ENCODE results near the gene DNAJB6.

GRCh38 chr7:157415486-157415885 lies 78.7 kb downstream of the DNAJB6 start:
- TF ChIP-seq GABPB1 (CRISPR knock-in tag; IDR thresholded peaks at IDR 0.05), result no peak
- no peak for TF ChIP-seq ETV6 (CRISPR knock-in tag; IDR thresholded peaks at IDR 0.05)
- TF ChIP-seq CREB1 (CRISPR knock-in tag; IDR thresholded peaks at IDR 0.05), result no peak
- TF ChIP-seq, protein P1, sequence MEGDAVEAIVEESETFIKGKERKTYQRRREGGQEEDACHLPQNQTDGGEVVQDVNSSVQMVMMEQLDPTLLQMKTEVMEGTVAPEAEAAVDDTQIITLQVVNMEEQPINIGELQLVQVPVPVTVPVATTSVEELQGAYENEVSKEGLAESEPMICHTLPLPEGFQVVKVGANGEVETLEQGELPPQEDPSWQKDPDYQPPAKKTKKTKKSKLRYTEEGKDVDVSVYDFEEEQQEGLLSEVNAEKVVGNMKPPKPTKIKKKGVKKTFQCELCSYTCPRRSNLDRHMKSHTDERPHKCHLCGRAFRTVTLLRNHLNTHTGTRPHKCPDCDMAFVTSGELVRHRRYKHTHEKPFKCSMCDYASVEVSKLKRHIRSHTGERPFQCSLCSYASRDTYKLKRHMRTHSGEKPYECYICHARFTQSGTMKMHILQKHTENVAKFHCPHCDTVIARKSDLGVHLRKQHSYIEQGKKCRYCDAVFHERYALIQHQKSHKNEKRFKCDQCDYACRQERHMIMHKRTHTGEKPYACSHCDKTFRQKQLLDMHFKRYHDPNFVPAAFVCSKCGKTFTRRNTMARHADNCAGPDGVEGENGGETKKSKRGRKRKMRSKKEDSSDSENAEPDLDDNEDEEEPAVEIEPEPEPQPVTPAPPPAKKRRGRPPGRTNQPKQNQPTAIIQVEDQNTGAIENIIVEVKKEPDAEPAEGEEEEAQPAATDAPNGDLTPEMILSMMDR (IDR thresholded peaks at IDR 0.05), result no peak
- TF ChIP-seq ZBTB21 (CRISPR knock-in tag; IDR thresholded peaks at IDR 0.05; ENCODE audit: borderline replicate concordance), result no peak
- TF ChIP-seq, protein P2, sequence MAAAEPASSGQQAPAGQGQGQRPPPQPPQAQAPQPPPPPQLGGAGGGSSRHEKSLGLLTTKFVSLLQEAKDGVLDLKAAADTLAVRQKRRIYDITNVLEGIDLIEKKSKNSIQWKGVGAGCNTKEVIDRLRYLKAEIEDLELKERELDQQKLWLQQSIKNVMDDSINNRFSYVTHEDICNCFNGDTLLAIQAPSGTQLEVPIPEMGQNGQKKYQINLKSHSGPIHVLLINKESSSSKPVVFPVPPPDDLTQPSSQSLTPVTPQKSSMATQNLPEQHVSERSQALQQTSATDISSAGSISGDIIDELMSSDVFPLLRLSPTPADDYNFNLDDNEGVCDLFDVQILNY (CRISPR knock-in tag; IDR thresholded peaks at IDR 0.05), result no peak
- no peak for TF ChIP-seq CREM (CRISPR knock-in tag; IDR thresholded peaks at IDR 0.05)
- TF ChIP-seq, protein P3, sequence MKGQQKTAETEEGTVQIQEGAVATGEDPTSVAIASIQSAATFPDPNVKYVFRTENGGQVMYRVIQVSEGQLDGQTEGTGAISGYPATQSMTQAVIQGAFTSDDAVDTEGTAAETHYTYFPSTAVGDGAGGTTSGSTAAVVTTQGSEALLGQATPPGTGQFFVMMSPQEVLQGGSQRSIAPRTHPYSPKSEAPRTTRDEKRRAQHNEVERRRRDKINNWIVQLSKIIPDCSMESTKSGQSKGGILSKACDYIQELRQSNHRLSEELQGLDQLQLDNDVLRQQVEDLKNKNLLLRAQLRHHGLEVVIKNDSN (CRISPR knock-in tag; IDR thresholded peaks at IDR 0.05), result no peak
- no peak for TF ChIP-seq E2F1 (CRISPR knock-in tag; IDR thresholded peaks at IDR 0.05)
- TF ChIP-seq RELA (CRISPR knock-in tag; IDR thresholded peaks at IDR 0.05; ENCODE audit: borderline replicate concordance), result no peak
- TF ChIP-seq TEAD4 (CRISPR knock-in tag; IDR thresholded peaks at IDR 0.05), result no peak
- TF ChIP-seq, protein P4, sequence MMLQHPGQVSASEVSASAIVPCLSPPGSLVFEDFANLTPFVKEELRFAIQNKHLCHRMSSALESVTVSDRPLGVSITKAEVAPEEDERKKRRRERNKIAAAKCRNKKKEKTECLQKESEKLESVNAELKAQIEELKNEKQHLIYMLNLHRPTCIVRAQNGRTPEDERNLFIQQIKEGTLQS (CRISPR knock-in tag; conservative IDR thresholded peaks at IDR 0.05), result no peak
- no peak for TF ChIP-seq MAX (CRISPR knock-in tag; IDR thresholded peaks at IDR 0.05)
- TF ChIP-seq, protein P5, sequence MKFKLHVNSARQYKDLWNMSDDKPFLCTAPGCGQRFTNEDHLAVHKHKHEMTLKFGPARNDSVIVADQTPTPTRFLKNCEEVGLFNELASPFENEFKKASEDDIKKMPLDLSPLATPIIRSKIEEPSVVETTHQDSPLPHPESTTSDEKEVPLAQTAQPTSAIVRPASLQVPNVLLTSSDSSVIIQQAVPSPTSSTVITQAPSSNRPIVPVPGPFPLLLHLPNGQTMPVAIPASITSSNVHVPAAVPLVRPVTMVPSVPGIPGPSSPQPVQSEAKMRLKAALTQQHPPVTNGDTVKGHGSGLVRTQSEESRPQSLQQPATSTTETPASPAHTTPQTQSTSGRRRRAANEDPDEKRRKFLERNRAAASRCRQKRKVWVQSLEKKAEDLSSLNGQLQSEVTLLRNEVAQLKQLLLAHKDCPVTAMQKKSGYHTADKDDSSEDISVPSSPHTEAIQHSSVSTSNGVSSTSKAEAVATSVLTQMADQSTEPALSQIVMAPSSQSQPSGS (CRISPR knock-in tag; IDR thresholded peaks at IDR 0.05; ENCODE audit: borderline replicate concordance, low read depth), result no peak

All from WTC11 (cell line).